ENCODE measurements around the gene DAD1. TPM values are rescaled to one million over a fixed set of nuclear protein-coding genes. Genes with fewer than 3 reads are reported as not detected.

The DAD1 gene
- total and polyA plus RNA-seq, 2 of the 8 experiments (the other 6 are each of a cell fraction or from before 2014, with no cell fraction given), result 131 to 440 TPM

DNA sequence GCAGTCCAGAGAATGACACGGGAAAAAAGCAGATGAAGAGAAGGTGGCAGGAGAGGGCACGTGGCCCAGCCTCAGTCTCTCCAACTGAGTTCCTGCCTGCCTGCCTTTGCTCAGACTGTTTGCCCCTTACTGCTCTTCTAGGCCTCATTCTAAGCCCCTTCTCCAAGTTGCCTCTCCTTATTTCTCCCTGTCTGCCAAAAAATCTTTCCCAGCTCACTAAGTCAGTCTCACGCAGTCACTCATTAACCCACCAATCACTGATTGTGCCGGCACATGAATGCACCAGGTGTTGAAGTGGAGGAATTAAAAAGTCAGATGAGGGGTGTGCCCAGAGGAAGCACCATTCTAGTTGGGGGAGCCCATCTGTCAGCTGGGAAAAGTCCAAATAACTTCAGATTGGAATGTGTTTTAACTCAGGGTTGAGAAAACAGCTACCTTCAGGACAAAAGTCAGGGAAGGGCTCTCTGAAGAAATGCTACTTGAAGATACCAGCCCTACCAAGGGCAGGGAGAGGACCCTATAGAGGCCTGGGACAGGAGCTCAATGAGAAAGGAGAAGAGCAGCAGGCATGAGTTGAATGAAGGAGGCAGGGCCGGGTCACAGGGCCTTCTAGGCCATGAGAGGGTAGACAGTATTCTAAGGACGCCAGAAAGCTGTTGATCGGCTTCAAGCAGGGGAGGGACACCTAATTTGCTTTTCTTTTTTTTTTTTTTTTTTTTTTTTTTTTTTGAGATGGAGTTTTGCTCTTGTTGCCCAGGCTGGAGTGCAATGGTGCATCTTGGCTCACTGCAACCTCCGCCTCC lies 40.9 kb downstream of the DAD1 start (continued):
- TF ChIP-seq, protein P1, sequence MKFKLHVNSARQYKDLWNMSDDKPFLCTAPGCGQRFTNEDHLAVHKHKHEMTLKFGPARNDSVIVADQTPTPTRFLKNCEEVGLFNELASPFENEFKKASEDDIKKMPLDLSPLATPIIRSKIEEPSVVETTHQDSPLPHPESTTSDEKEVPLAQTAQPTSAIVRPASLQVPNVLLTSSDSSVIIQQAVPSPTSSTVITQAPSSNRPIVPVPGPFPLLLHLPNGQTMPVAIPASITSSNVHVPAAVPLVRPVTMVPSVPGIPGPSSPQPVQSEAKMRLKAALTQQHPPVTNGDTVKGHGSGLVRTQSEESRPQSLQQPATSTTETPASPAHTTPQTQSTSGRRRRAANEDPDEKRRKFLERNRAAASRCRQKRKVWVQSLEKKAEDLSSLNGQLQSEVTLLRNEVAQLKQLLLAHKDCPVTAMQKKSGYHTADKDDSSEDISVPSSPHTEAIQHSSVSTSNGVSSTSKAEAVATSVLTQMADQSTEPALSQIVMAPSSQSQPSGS (IDR thresholded peaks at IDR 0.05; ENCODE audit: low read length), result no peak
- TF ChIP-seq, protein P2, sequence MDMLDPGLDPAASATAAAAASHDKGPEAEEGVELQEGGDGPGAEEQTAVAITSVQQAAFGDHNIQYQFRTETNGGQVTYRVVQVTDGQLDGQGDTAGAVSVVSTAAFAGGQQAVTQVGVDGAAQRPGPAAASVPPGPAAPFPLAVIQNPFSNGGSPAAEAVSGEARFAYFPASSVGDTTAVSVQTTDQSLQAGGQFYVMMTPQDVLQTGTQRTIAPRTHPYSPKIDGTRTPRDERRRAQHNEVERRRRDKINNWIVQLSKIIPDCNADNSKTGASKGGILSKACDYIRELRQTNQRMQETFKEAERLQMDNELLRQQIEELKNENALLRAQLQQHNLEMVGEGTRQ (IDR thresholded peaks at IDR 0.05; ENCODE audit: low read length), result no peak
- no peak for TF ChIP-seq SP2 (IDR thresholded peaks at IDR 0.05; ENCODE audit: low read length)
- no peak for TF ChIP-seq CHD2 (IDR thresholded peaks at IDR 0.05; ENCODE audit: low read length)
- no peak for TF ChIP-seq EZH2 (IDR thresholded peaks at IDR 0.05; ENCODE audit: low read depth, low read length, severe bottlenecking)
